Measurements from ENCODE around the gene SYMPK. TPM values are rescaled to one million over a fixed set of nuclear protein-coding genes. Genes with fewer than 3 reads are reported as not detected.

SYMPK gene
- total RNA-seq, 5 donors from 2014 or later (not counting 1 experiment from before 2014, with no cell fraction given) = 89.7 to 102 (median 94.7) TPM

DNA sequence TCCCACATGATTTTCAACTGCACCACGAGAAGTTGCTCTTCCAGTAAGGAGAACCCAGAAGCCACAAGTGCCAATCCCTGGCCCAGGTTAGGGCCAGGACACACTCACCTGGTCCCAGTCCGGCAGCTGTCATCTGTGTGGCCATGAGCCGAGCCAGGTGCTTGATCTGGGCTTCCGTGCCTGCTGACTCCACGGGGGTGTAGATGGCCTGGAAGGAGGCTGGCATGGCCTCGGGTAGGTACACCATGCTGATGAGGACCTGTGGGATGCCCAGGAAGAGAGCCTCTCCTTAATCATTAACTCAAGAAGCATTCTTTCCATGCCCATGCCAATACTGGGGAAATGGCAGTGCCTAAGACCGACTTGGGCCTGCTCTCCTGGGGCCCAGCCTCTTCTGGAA lies 28.0 kb downstream of the SYMPK start:
- Mint-ChIP-seq H3K36me3 (peaks cover 51% of the 10 kb centered on the region), H3K9me3 (no peaks in the 10 kb centered on the region), H3K4me3 (no peak overlapping the region), H3K27me3 (no peaks in the 10 kb centered on the region), H3K4me1 (peaks cover 0 to 4% (median 0%) of the 10 kb centered on the region in 3 donors), H3K27ac (no peak overlapping the region)
- WGBS (ENCODE audit: insufficient coverage) = 89% methylated on average over 3 of the region's 7 CpGs
- ATAC-seq (replicated peaks in 1 of 4) (no peak), DNase-seq (no peak)
- Histone ChIP-seq H3K4me1 (ENCODE audit: control insufficient read depth in 1 of 2, extremely low read depth in 1 of 2, insufficient read depth in 2 of 2, low read length in 2 of 2) (no peaks in the 10 kb centered on the region), H3K27me3 (replicated peaks in 1 of 2; ENCODE audit: control insufficient read depth in 2 of 2, extremely low read depth in 1 of 2, insufficient read depth in 2 of 2, low read length in 1 of 2) (no peaks in the 10 kb centered on the region), H3K9me3 (no peaks in the 10 kb centered on the region), H3K4me3 (ENCODE audit: control insufficient read depth in 1 of 2, extremely low read depth in 1 of 2, low read length in 1 of 2) (no peak overlapping the region), H3K27ac (ENCODE audit: low read length) (no peak overlapping the region), H3K36me3 (ENCODE audit: control insufficient read depth in 2 of 2, extremely low read depth in 1 of 2, insufficient read depth in 1 of 2, low read length in 1 of 2) (peaks cover 9 to 81% of the 10 kb centered on the region in 2 donors)
- ChIA-PET CTCF (no interaction called here), POLR2A (no interaction called here)

DNA sequence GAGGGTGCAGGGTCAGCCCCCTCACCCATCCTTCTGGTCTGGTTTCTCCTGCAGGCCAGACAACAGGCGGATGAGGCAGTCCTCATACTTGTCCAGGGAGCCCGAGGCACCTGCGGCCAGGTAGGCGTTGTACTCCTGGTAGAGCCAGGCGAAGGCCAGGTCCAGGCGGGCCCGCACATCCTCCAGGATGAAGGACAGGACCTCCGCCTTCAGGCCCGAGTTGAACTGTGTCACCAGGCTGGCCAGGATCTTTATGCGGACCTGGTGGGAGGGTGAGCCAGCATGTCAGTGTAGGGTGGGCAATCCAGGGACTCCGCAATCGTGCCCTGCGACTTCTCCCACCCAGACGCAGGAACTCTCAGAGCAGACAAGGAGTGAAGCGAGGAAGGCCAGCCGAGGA lies 34.0 kb downstream of the SYMPK start:
- Histone ChIP-seq H3K27ac (ENCODE audit: low read length) (no peak overlapping the region), H3K36me3 (ENCODE audit: control insufficient read depth in 2 of 2, extremely low read depth in 1 of 2, insufficient read depth in 1 of 2, low read length in 1 of 2) (peaks cover 25 to 90% of the 10 kb centered on the region in 2 donors), H3K9me3 (no peaks in the 10 kb centered on the region), H3K27me3 (replicated peaks in 1 of 2; ENCODE audit: control insufficient read depth in 2 of 2, extremely low read depth in 1 of 2, insufficient read depth in 2 of 2, low read length in 1 of 2) (no peaks in the 10 kb centered on the region), H3K4me3 (ENCODE audit: control insufficient read depth in 1 of 2, extremely low read depth in 1 of 2, low read length in 1 of 2) (no peak overlapping the region), H3K4me1 (ENCODE audit: control insufficient read depth in 1 of 2, extremely low read depth in 1 of 2, insufficient read depth in 2 of 2, low read length in 2 of 2) (no peaks in the 10 kb centered on the region)
- ATAC-seq (replicated peaks in 1 of 4) (no peak), DNase-seq (no peak)
- Mint-ChIP-seq H3K9me3 (no peaks in the 10 kb centered on the region), H3K4me3 (no peak overlapping the region), H3K27ac (peak overlapping the region in 1 of 2 donors; percentile 36), H3K4me1 (peaks cover 0 to 5% (median 0%) of the 10 kb centered on the region in 3 donors), H3K27me3 (no peaks in the 10 kb centered on the region), H3K36me3 (peaks cover 54% of the 10 kb centered on the region)
- POLR2A ChIA-PET = no interaction called here
- CTCF ChIA-PET = no interaction called here
- 96% methylated on average over 11 of the region's 16 CpGs for WGBS (ENCODE audit: insufficient coverage)

DNA sequence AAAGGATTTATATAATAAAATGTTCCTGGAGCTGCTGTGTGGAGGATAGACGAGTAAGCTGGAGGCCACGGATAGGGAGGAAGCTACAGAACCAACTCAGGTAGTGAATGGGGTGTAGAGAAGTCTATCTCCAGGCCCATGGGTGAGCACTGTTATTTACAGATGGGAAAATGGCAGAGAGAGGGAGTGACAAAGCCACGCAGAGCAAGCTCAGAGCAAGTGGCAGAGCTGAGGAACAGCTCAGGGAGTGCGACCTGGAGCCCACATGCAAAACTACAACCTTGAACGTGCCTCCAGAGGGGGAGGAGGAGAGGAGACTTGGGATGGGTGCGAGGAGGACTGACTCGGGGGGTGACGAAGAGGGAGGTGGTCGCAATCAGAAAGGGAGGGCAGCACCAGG lies 34.4 kb downstream of the SYMPK start:
- 92% methylated on average over 8 of the region's 9 CpGs for WGBS (ENCODE audit: insufficient coverage)
- no peak overlapping the region for H3K4me3 Mint-ChIP-seq
- H3K9me3 Mint-ChIP-seq = no peaks in the 10 kb centered on the region
- peaks cover 0 to 5% (median 0%) of the 10 kb centered on the region in 3 donors for H3K4me1 Mint-ChIP-seq
- peaks cover 54% of the 10 kb centered on the region for H3K36me3 Mint-ChIP-seq
- CTCF ChIA-PET = no interaction called here
- H3K27me3 ChIP-seq (replicated peaks in 1 of 2; ENCODE audit: control insufficient read depth in 2 of 2, extremely low read depth in 1 of 2, insufficient read depth in 2 of 2, low read length in 1 of 2) = no peaks in the 10 kb centered on the region
- H3K4me1 ChIP-seq (ENCODE audit: control insufficient read depth in 1 of 2, extremely low read depth in 1 of 2, insufficient read depth in 2 of 2, low read length in 2 of 2) = no peaks in the 10 kb centered on the region
- no peak overlapping the region for H3K4me3 ChIP-seq (ENCODE audit: control insufficient read depth in 1 of 2, extremely low read depth in 1 of 2, low read length in 1 of 2)
- no peaks in the 10 kb centered on the region for H3K27me3 Mint-ChIP-seq
- H3K36me3 ChIP-seq (ENCODE audit: control insufficient read depth in 2 of 2, extremely low read depth in 1 of 2, insufficient read depth in 1 of 2, low read length in 1 of 2) = peaks cover 25 to 89% of the 10 kb centered on the region in 2 donors
- no peak overlapping the region for H3K27ac Mint-ChIP-seq
- POLR2A ChIA-PET = no interaction called here
- no peaks in the 10 kb centered on the region for H3K9me3 ChIP-seq
- ATAC-seq (replicated peaks in 1 of 4) (no peak), DNase-seq (no peak)
- H3K27ac ChIP-seq (ENCODE audit: low read length) = no peak overlapping the region

DNA sequence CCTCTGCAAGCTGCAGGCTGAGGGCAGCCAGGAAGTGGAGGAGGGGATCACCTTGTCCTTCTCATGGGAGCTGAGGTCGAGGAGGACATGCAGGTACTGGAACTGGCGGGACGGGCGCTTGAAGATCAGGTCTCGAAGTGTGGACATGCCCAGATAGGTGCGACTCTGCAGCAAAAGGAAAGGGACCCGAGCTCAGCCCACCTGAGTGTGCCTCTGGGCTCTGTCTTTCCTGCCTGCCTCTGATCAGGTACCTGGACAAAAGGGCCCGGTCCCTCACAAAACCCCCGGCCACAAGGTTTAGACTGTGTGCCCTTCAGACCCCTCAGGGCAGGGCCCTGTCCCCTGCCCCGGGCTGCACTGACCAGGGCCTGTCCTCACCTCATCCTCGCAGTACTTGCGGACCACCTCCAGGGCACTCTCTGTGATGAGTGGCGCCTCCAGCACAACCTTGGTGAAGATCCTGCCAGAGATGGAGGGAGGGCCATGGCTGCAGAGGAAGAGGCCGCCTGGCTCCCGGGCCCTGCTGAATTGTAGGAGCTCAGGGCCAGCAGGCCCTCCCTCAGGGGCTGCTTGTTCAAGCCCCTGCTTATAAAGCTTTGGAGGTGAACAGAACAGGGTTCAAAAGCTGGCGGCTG lies 35.4 kb downstream of the SYMPK start:
- ChIA-PET POLR2A (interaction anchor here in 1 of 2 donors (0.5 kb wide), 1 partner anchor 176 kb away, joined by 3 read pairs; no protein-coding TSS in a partner anchor), CTCF (no interaction called here)
- Mint-ChIP-seq H3K4me3 (no peak overlapping the region), H3K27ac (no peak overlapping the region), H3K4me1 (peaks cover 0 to 5% (median 0%) of the 10 kb centered on the region in 3 donors), H3K9me3 (no peaks in the 10 kb centered on the region), H3K27me3 (no peaks in the 10 kb centered on the region), H3K36me3 (peaks cover 53% of the 10 kb centered on the region)
- H3K36me3 ChIP-seq (ENCODE audit: control insufficient read depth in 2 of 2, extremely low read depth in 1 of 2, insufficient read depth in 1 of 2, low read length in 1 of 2) = peaks cover 25 to 92% of the 10 kb centered on the region in 2 donors
- no peaks in the 10 kb centered on the region for H3K4me1 ChIP-seq (ENCODE audit: control insufficient read depth in 1 of 2, extremely low read depth in 1 of 2, insufficient read depth in 2 of 2, low read length in 2 of 2)
- H3K27me3 ChIP-seq (replicated peaks in 1 of 2; ENCODE audit: control insufficient read depth in 2 of 2, extremely low read depth in 1 of 2, insufficient read depth in 2 of 2, low read length in 1 of 2) = no peaks in the 10 kb centered on the region
- ATAC-seq (replicated peaks in 1 of 4) (no peak), DNase-seq (no peak)
- no peak overlapping the region for H3K4me3 ChIP-seq (ENCODE audit: control insufficient read depth in 1 of 2, extremely low read depth in 1 of 2, low read length in 1 of 2)
- WGBS (ENCODE audit: insufficient coverage) = 95% methylated on average over 16 of the region's 16 CpGs
- no peaks in the 10 kb centered on the region for H3K9me3 ChIP-seq
- H3K27ac ChIP-seq (ENCODE audit: low read length) = no peak overlapping the region

DNA sequence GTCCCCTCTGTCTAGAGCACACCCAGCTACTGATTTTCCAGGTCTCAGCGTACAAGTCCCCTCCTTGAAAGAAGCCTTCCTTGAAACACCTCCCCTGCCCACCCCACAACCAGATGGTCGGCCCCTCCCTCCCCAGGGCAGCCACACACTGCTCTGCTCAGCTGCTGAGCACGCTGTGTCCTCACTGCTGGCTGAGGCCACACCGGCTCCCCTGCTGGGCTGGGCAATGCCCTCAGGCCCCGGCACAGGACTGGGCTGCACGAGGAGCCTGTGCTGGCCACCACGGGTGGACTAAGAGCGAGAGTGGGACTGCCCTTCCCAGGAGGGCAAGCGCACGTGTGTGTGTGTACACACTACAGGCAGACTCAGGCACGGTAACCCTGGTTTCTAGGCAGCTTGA lies 36.0 kb downstream of the SYMPK start:
- Histone ChIP-seq H3K9me3 (no peaks in the 10 kb centered on the region), H3K4me1 (ENCODE audit: control insufficient read depth in 1 of 2, extremely low read depth in 1 of 2, insufficient read depth in 2 of 2, low read length in 2 of 2) (no peaks in the 10 kb centered on the region), H3K36me3 (ENCODE audit: control insufficient read depth in 2 of 2, extremely low read depth in 1 of 2, insufficient read depth in 1 of 2, low read length in 1 of 2) (peaks cover 27 to 90% of the 10 kb centered on the region in 2 donors), H3K27ac (ENCODE audit: low read length) (no peak overlapping the region), H3K27me3 (replicated peaks in 1 of 2; ENCODE audit: control insufficient read depth in 2 of 2, extremely low read depth in 1 of 2, insufficient read depth in 2 of 2, low read length in 1 of 2) (no peaks in the 10 kb centered on the region), H3K4me3 (ENCODE audit: control insufficient read depth in 1 of 2, extremely low read depth in 1 of 2, low read length in 1 of 2) (no peak overlapping the region)
- no peak for ATAC-seq (replicated peaks in 1 of 4)
- ChIA-PET POLR2A (no interaction called here), CTCF (interaction anchor here in 1 of 2 donors (0.6 kb wide), 1 partner anchor 834 kb away, joined by 4 read pairs; the partner anchor contains the start of gene DACT3)
- Mint-ChIP-seq H3K4me1 (peaks cover 0 to 5% (median 0%) of the 10 kb centered on the region in 3 donors), H3K9me3 (no peaks in the 10 kb centered on the region), H3K36me3 (peaks cover 49% of the 10 kb centered on the region), H3K27me3 (no peaks in the 10 kb centered on the region), H3K27ac (no peak overlapping the region), H3K4me3 (no peak overlapping the region)
- DNase-seq = no peak
- 93% methylated on average over 9 of the region's 11 CpGs for WGBS (ENCODE audit: insufficient coverage)

DNA sequence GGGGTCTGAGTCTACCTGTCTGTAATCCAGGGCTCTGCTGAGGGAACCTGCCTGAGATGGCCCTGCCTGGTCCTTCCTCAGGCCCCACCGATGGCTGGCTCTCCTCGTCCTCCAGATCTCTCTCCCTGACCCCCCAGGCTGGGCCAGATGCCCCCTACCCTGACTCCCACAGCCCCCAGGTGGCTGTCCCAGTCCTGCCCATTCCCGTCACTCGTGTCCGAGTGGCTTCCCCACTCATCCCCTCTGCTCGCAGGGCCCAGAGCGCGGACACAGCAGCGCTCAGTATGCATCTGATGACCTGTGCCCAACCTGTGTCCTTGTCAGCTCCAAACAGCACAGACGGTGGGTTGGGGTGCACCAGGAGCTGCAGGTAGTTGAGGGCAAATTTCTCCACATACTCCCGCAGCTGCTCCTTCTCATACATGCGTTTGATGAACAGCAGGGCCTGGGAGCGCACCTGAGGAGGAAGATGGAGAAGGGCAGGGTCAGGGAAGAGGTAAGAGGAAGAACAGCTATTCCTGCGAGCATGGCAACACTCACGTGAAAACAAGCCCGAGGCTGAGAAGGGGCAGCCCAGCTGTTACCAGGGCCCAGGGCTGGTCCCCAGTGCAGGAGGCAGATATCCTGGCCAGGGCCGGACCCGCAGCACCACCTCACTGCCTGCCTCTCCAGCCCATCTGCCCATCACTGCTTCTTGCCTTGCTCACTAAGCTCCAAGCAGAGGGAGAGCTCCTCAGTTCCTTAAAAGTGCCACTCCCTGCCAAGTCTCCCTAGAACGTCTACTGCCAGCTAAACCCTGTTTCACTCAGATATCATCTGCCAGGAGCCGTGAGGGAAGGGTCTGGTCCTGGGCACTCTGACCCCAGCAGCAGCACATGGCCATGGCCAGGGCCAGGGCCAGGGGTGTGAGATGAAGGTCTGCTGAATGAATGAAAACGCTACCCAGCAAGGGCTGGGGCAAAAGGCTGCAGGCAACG lies 36.7 kb downstream of the SYMPK start:
- Histone ChIP-seq H3K9me3 (no peaks in the 10 kb centered on the region), H3K27me3 (replicated peaks in 1 of 2; ENCODE audit: control insufficient read depth in 2 of 2, extremely low read depth in 1 of 2, insufficient read depth in 2 of 2, low read length in 1 of 2) (no peaks in the 10 kb centered on the region), H3K4me3 (ENCODE audit: control insufficient read depth in 1 of 2, extremely low read depth in 1 of 2, low read length in 1 of 2) (no peak overlapping the region), H3K27ac (ENCODE audit: low read length) (no peak overlapping the region), H3K4me1 (ENCODE audit: control insufficient read depth in 1 of 2, extremely low read depth in 1 of 2, insufficient read depth in 2 of 2, low read length in 2 of 2) (no peaks in the 10 kb centered on the region), H3K36me3 (ENCODE audit: control insufficient read depth in 2 of 2, extremely low read depth in 1 of 2, insufficient read depth in 1 of 2, low read length in 1 of 2) (peaks cover 27 to 88% of the 10 kb centered on the region in 2 donors)
- Mint-ChIP-seq H3K36me3 (peaks cover 47% of the 10 kb centered on the region), H3K27ac (no peak overlapping the region), H3K9me3 (no peaks in the 10 kb centered on the region), H3K4me1 (peaks cover 0 to 5% (median 0%) of the 10 kb centered on the region in 3 donors), H3K4me3 (no peak overlapping the region), H3K27me3 (no peaks in the 10 kb centered on the region)
- 87% methylated on average over 10 of the region's 22 CpGs for WGBS (ENCODE audit: insufficient coverage)
- ATAC-seq (replicated peaks in 1 of 4) (no peak), DNase-seq (no peak)
- CTCF ChIA-PET = interaction anchor here in 1 of 2 donors (0.6 kb wide), 2 partner anchors 835 to 1014 kb away, joined by 3 to 4 read pairs; partner anchors contain the start of gene DACT3
- POLR2A ChIA-PET = no interaction called here

Measured in T-cell (primary cell).